Measurements from ENCODE around the gene LDLRAD4. TPM values are rescaled to one million over a fixed set of nuclear protein-coding genes. Genes with fewer than 3 reads are reported as not detected.

LDLRAD4 gene
- total RNA-seq, 4 donors from 2014 or later, result 2.7 to 22.5 (median 10.8) TPM

GRCh38 chr18:13623871-13624270, 405.3 kb downstream of the LDLRAD4 start:
- no peak overlapping the region for H3K4me3 ChIP-seq (ENCODE audit: low read depth, poor library complexity, severe bottlenecking)
- intact Hi-C loops (cut with DNase I; ENCODE audit: low total_unique reads), result no loop called here
- DNase-seq (ENCODE audit: low spot score in 2 of 2), result no peak
- no peak for TF ChIP-seq CTCF (IDR thresholded peaks at IDR 0.05)
- no peak for TF ChIP-seq POLR2A (IDR thresholded peaks at IDR 0.05)
- 95 to 97% methylated on average over 13 of the region's 13 CpGs for WGBS, 2 donors

- TF ChIP-seq CTCF (IDR thresholded peaks at IDR 0.05) (no peak), POLR2A (IDR thresholded peaks at IDR 0.05) (no peak)
- WGBS, 2 donors, result 87 to 90% methylated on average over 5 to 10 of the region's 11 CpGs
- no peak overlapping the region for H3K4me3 ChIP-seq (ENCODE audit: low read depth, poor library complexity, severe bottlenecking)
- DNase-seq (ENCODE audit: low spot score in 2 of 2), result no peak
- intact Hi-C loops (cut with DNase I; ENCODE audit: low total_unique reads), result no loop called here
Measured at GRCh38 chr18:13624563-13625237, 406.1 kb downstream of the LDLRAD4 start.

- H3K4me3 ChIP-seq (ENCODE audit: low read depth, poor library complexity, severe bottlenecking), result no peak overlapping the region
- intact Hi-C loops (cut with DNase I; ENCODE audit: low total_unique reads), result no loop called here
- WGBS, 2 donors, result 81 to 87% methylated on average over 9 to 10 of the region's 10 CpGs
- no peak for DNase-seq (ENCODE audit: low spot score in 2 of 2)
- TF ChIP-seq CTCF (IDR thresholded peaks at IDR 0.05), result no peak
- TF ChIP-seq POLR2A (IDR thresholded peaks at IDR 0.05), result no peak
Measured at GRCh38 chr18:13625355-13625754, 406.8 kb downstream of the LDLRAD4 start.

GRCh38 chr18:13625843-13626543, 407.4 kb downstream of the LDLRAD4 start:
- intact Hi-C loops (cut with DNase I; ENCODE audit: low total_unique reads), result no loop called here
- no peak overlapping the region for H3K4me3 ChIP-seq (ENCODE audit: low read depth, poor library complexity, severe bottlenecking)
- TF ChIP-seq POLR2A (IDR thresholded peaks at IDR 0.05), result no peak
- TF ChIP-seq CTCF (IDR thresholded peaks at IDR 0.05), result no peak
- 91 to 93% methylated on average over 8 of the region's 8 CpGs for WGBS, 2 donors
- no peak for DNase-seq (ENCODE audit: low spot score in 2 of 2)

- intact Hi-C loops (cut with DNase I; ENCODE audit: low total_unique reads), result no loop called here
- no peak overlapping the region for H3K4me3 ChIP-seq (ENCODE audit: low read depth, poor library complexity, severe bottlenecking)
- no peak for TF ChIP-seq POLR2A (IDR thresholded peaks at IDR 0.05)
- TF ChIP-seq CTCF (IDR thresholded peaks at IDR 0.05), result no peak
- 52 to 59% methylated on average over 2 of the region's 2 CpGs for WGBS, 2 donors
- DNase-seq (ENCODE audit: low spot score in 2 of 2), result no peak
Measured at GRCh38 chr18:13626544-13626908, 408.0 kb downstream of the LDLRAD4 start.

Measured in lower leg skin (tissue), 4 donors.